Glutamatergic neuron (in vitro differentiated cells): ENCODE results near the gene MFAP2. TPM values are rescaled to one million over a fixed set of nuclear protein-coding genes. Genes with fewer than 3 reads are reported as not detected.

Experiments
- DNase-seq: peaks from one replicate; pipeline ENCODE4 v3.0.0; 2022
- H3K27ac Mint-ChIP-seq: one replicate; pipeline ENCODE4 v1.8.0; 2020; ENCODE audit warnings: mild to moderate bottlenecking, mixed read lengths, inconsistent platforms; ENCODE audit not compliant: unreplicated experiment
- H3K27me3 Mint-ChIP-seq: one replicate; pipeline ENCODE4 v1.8.0; 2020; ENCODE audit warnings: mild to moderate bottlenecking, moderate library complexity, mixed read lengths, inconsistent platforms; ENCODE audit not compliant: unreplicated experiment
- H3K36me3 Mint-ChIP-seq: one replicate; pipeline ENCODE4 v1.8.0; 2020; ENCODE audit warnings: mild to moderate bottlenecking, mixed read lengths, inconsistent platforms; ENCODE audit not compliant: unreplicated experiment
- H3K4me1 Mint-ChIP-seq: one replicate; pipeline ENCODE4 v1.8.0; 2020; ENCODE audit warnings: mild to moderate bottlenecking, low read depth, mixed read lengths, inconsistent platforms; ENCODE audit not compliant: unreplicated experiment
- H3K4me3 Mint-ChIP-seq: one replicate; pipeline ENCODE4 v1.8.0; 2020; ENCODE audit warnings: mild to moderate bottlenecking, mixed read lengths, inconsistent platforms; ENCODE audit not compliant: unreplicated experiment
- H3K9me3 Mint-ChIP-seq: one replicate; pipeline ENCODE4 v1.8.0; 2020; ENCODE audit warnings: mild to moderate bottlenecking, moderate library complexity, mixed read lengths, inconsistent platforms; ENCODE audit not compliant: unreplicated experiment
- total RNA-seq: library from RNA; stranded (reverse); fragmentation: NEBNext Ultra II Directional; extraction: Animal tissue kit (Norgen Biotek cat#: 25700); gene quantifications from one replicate; pipeline ENCODE4 v1.2.1, GENCODE V29; 2021; ENCODE audit not compliant: unreplicated experiment
- TF ChIP-seq, protein P1 (sequence below): fragments of 200-600 bp; sonication (generic); IDR thresholded peaks from one replicate; pipeline ENCODE4 v1.5.0; 2021; ENCODE audit not compliant: partially characterized antibody, unreplicated experiment

MFAP2 gene
- total RNA-seq, 1 donor from 2014 or later, result 2.1 TPM

DNA sequence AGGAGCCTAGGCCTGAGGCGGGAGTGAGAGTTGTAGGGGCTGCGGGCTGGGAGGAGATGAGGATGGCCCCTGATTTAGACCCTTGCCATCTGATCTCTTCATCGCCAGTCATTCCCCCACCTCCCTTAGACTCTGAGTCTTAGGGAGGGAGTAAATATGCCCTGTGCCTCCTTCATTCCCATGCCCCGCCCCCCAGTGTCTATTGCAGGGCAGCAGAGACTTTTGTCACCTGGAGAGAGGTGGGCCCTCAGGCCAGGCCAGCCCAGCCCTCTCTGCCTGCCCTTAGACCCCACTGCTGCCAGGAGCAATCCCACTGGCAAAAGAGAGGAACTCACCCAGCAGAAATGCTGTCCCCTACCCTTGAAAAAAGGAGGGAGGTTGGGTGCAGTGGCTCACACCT, 3.2 kb upstream of the MFAP2 start:
- Mint-ChIP-seq H3K27me3 (peaks cover 11% of the 10 kb centered on the region), H3K4me3 (no peak overlapping the region), H3K9me3 (peaks cover 2% of the 10 kb centered on the region), H3K4me1 (no peaks in the 10 kb centered on the region), H3K27ac (no peak overlapping the region), H3K36me3 (no peaks in the 10 kb centered on the region)
- TF ChIP-seq, protein P1, sequence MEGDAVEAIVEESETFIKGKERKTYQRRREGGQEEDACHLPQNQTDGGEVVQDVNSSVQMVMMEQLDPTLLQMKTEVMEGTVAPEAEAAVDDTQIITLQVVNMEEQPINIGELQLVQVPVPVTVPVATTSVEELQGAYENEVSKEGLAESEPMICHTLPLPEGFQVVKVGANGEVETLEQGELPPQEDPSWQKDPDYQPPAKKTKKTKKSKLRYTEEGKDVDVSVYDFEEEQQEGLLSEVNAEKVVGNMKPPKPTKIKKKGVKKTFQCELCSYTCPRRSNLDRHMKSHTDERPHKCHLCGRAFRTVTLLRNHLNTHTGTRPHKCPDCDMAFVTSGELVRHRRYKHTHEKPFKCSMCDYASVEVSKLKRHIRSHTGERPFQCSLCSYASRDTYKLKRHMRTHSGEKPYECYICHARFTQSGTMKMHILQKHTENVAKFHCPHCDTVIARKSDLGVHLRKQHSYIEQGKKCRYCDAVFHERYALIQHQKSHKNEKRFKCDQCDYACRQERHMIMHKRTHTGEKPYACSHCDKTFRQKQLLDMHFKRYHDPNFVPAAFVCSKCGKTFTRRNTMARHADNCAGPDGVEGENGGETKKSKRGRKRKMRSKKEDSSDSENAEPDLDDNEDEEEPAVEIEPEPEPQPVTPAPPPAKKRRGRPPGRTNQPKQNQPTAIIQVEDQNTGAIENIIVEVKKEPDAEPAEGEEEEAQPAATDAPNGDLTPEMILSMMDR, result no peak
- no peak for DNase-seq

DNA sequence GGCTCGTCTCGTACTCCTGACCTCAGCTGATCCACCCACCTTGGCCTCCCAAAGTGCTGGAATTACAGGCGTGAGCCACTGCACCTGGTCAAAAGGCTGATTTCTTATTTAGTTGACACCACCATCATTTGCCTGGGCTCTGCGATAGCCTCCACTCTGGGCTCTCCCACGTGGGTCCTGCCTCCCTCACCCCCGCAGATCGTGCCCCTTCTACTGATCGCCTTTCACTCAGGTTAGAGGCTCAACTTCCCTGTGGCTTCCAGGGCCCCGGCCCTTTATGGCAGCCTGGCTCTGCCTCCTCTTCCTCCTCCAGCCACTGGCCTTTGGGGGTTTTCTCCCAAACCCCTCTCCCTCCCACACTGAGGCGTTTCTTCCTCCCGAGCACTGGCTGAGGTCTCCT, 2.5 kb upstream of the MFAP2 start:
- TF ChIP-seq, protein P1, result no peak
- no peak overlapping the region for H3K4me3 Mint-ChIP-seq
- DNase-seq, result no peak
- no peaks in the 10 kb centered on the region for H3K36me3 Mint-ChIP-seq
- H3K27ac Mint-ChIP-seq, result no peak overlapping the region
- peaks cover 2% of the 10 kb centered on the region for H3K4me1 Mint-ChIP-seq
- peaks cover 12% of the 10 kb centered on the region for H3K27me3 Mint-ChIP-seq
- H3K9me3 Mint-ChIP-seq, result peaks cover 2% of the 10 kb centered on the region

DNA sequence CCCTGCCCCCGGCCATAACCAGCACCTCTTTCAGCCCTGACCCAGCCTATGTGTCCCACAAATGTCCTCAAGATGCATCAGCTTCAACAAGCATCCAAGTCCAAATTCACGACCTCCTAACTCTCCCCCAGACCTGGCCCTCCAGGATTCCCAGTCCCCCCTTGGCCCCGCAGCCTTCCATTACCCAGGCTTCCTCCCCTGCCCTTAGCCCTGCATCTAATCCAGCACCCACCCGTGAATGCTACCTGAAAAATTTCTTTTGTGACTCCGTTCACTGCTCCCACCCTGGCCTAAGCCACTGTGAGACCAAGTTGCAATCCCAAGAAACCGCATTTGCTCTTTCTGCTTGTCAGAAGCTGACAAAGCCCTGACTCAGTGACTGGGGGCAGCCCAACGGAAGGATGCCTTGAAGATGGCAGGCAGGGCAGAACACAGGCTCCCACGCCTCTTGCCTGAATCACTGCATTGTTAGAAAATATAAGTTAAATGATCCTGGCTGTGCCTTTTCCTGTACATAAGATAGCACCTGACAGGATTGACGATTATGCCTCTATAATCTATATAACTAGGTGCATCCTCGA, 939 bp upstream of the MFAP2 start:
- Mint-ChIP-seq H3K4me1 (peaks cover 2% of the 10 kb centered on the region), H3K4me3 (peak overlapping the region; percentile 83), H3K9me3 (peaks cover 2% of the 10 kb centered on the region), H3K27me3 (peaks cover 15% of the 10 kb centered on the region), H3K27ac (no peak overlapping the region), H3K36me3 (no peaks in the 10 kb centered on the region)
- no peak for DNase-seq
- TF ChIP-seq, protein P1, result no peak

DNA sequence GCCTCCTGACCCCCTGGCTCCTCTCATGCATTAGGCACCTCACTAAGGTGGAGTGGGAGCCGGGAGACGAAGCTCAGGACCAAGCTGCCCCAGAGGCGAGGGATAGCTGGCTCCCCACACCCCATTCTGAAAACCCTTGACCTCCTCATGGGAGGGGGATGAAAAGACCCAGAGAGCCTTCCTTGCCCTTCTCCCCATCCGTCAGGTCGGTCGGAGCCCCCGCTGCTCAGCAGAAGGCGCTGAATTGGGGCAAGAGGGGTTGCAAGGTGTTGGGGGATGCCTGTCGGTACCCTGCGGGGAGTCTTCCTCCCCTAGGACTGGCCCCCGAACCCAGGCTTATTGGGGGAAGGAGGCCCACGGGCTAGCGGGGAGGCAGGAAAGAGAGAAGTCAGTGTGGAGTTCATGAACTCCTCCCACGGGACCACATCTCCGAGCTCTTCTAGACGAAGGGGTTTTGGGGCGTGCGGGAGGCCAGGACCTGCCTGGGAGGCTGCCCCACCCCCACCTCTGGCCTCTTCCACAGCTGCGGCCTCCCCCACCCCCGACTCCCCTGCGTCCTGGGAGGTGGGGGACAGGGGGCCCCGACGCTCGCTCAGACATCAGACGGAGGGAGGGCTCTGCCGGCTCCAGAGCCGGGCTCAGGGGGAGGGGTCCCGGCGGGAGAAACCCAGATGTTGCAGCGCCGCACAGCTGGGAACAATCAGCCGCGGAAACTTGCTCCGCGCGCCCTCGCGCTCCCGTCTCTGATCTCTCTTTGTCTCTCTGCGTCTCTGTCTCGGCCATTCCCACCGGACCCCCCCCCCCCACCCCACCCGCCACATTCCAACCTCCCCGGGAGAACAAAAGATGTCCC, 719 bp downstream of the MFAP2 start:
- Mint-ChIP-seq H3K9me3 (no peaks in the 10 kb centered on the region), H3K27ac (no peak overlapping the region), H3K36me3 (no peaks in the 10 kb centered on the region), H3K27me3 (peaks cover 20% of the 10 kb centered on the region), H3K4me1 (peaks cover 2% of the 10 kb centered on the region), H3K4me3 (peak overlapping the region; percentile 38)
- TF ChIP-seq, protein P1, result no peak
- no peak for DNase-seq
